K562 (cell line): ENCODE measurements around the gene MATN1. TPM values are rescaled to one million over a fixed set of nuclear protein-coding genes. Genes with fewer than 3 reads are reported as not detected.

ENCODE experiments used
- BRD4 ChIP-seq: fragments of 200-600 bp; sonication (generic); IDR thresholded peaks from 2 replicates; pipeline ENCODE4 v1.6.1; 2017; ENCODE audit warnings: inconsistent platforms
- ELK3 ChIP-seq: fragments of 450-650 bp; formaldehyde crosslinking; IDR thresholded peaks from 2 replicates; pipeline ENCODE4 v1.4.0; 2020; ENCODE audit warnings: mild to moderate bottlenecking
- EZH2 ChIP-seq: IDR thresholded peaks from 2 replicates; pipeline ENCODE4 v1.6.1; 2012; ENCODE audit warnings: low read depth, mild to moderate bottlenecking, inconsistent platforms, low read length, borderline replicate concordance
- FOS ChIP-seq: IDR thresholded peaks from 3 replicates; pipeline ENCODE4 v1.6.1; 2011; ENCODE audit not compliant: insufficient read length; ENCODE audit errors: extremely low read depth
- GATA2 ChIP-seq: sonication (generic); formaldehyde crosslinking; IDR thresholded peaks from 2 replicates; pipeline ENCODE4 v1.4.0; 2020; ENCODE audit warnings: mild to moderate bottlenecking, missing genetic modification reagents
- GATAD2B ChIP-seq: fragments of 450-650 bp; IDR thresholded peaks from 2 replicates; pipeline ENCODE4 v1.6.1; 2017; ENCODE audit warnings: mild to moderate bottlenecking, borderline replicate concordance
- HNRNPK ChIP-seq: fragments of 200-400 bp; formaldehyde crosslinking; IDR thresholded peaks from one replicate; pipeline ENCODE4 v1.6.1; 2018; ENCODE audit warnings: mild to moderate bottlenecking, low read depth, low read length; ENCODE audit not compliant: poor library complexity, severe bottlenecking
- KAT7 ChIP-seq: sonication (generic); formaldehyde crosslinking; IDR thresholded peaks from 2 replicates; pipeline ENCODE4 v1.8.0; 2022; ENCODE audit warnings: missing genetic modification reagents, mild to moderate bottlenecking, borderline replicate concordance
- MAZ ChIP-seq, 2 experiments: fragments of 450-650 bp in 1 of 2; sonication (generic) in 1 of 2; formaldehyde crosslinking; IDR thresholded peaks in 1 of 2; conservative IDR thresholded peaks in 1 of 2; 2 replicates each; pipeline versions ENCODE4 v1.4.0 to v1.5.0; 2020; ENCODE audit warnings: mild to moderate bottlenecking in 1 of 2, missing genetic modification reagents in 1 of 2
- MCM3 ChIP-seq: fragments of 450-650 bp; IDR thresholded peaks from 2 replicates; pipeline ENCODE4 v1.6.1; 2016
- NCOA4 ChIP-seq: fragments of 450-650 bp; IDR thresholded peaks from 2 replicates; pipeline ENCODE4 v1.6.1; 2018; ENCODE audit warnings: mild to moderate bottlenecking; ENCODE audit not compliant: partially characterized antibody
- NFXL1 ChIP-seq: fragments of 450-650 bp; formaldehyde crosslinking; IDR thresholded peaks from 2 replicates; pipeline ENCODE4 v1.4.0; 2021; ENCODE audit warnings: mild to moderate bottlenecking
- PHB ChIP-seq: fragments of 250-450 bp; sonication (Bioruptor Pico); IDR thresholded peaks from 2 replicates; pipeline ENCODE4 v1.5.0; 2021
- PHB2 ChIP-seq: fragments of 450-650 bp; IDR thresholded peaks from 2 replicates; pipeline ENCODE4 v1.6.1; 2017; ENCODE audit warnings: low read depth
- PTTG1 ChIP-seq: fragments of 450-650 bp; IDR thresholded peaks from 2 replicates; pipeline ENCODE4 v1.6.1; 2016; ENCODE audit warnings: low read depth, mild to moderate bottlenecking, missing genetic modification characterization, missing compliant biosample characterization
- YY1 ChIP-seq, 3 experiments: IDR thresholded peaks; 2 replicates each; pipeline ENCODE4 v1.6.1; 2011; ENCODE audit warnings: low read length in 2 of 3, mild to moderate bottlenecking in 2 of 3, moderate library complexity in 2 of 3, borderline replicate concordance in 1 of 3, control low read depth in 1 of 3, low read depth in 1 of 3; ENCODE audit not compliant: insufficient read depth in 3 of 3, insufficient replicate concordance in 2 of 3, control insufficient read depth in 1 of 3, insufficient read length in 1 of 3; ENCODE audit errors: extremely low read depth in 1 of 3
- ZBTB26 ChIP-seq: fragments of 450-650 bp; formaldehyde crosslinking; IDR thresholded peaks from 2 replicates; pipeline ENCODE4 v1.4.0; 2022; ENCODE audit warnings: missing genetic modification characterization
- ZEB2 ChIP-seq: fragments of 450-650 bp; IDR thresholded peaks from 2 replicates; pipeline ENCODE4 v1.6.1; 2016
- ZFP36 ChIP-seq: fragments of 150-350 bp; IDR thresholded peaks from 2 replicates; pipeline ENCODE4 v1.6.1; 2018; ENCODE audit warnings: low read length, low read depth; ENCODE audit not compliant: partially characterized antibody
- ZKSCAN8 ChIP-seq: fragments of 200-800 bp; sonication (Bioruptor generic); IDR thresholded peaks from 2 replicates; pipeline ENCODE4 v1.6.1; 2016; ENCODE audit warnings: missing genetic modification characterization, missing compliant biosample characterization
- ZNF263 ChIP-seq: sonication (generic); formaldehyde crosslinking; IDR thresholded peaks from 2 replicates; pipeline ENCODE4 v1.8.0; 2022; ENCODE audit warnings: mild to moderate bottlenecking, missing genetic modification reagents, borderline replicate concordance
- ZNF384 ChIP-seq: IDR thresholded peaks from 2 replicates; pipeline ENCODE4 v1.6.1; 2012; ENCODE audit warnings: low read depth, low read length, improper control_type of control experiment
- ZNF589 ChIP-seq: fragments of 200-800 bp; sonication (Bioruptor generic); IDR thresholded peaks from 2 replicates; pipeline ENCODE4 v1.6.1; 2016; ENCODE audit warnings: low read depth, missing genetic modification characterization, missing compliant biosample characterization
- ZNF717 ChIP-seq: fragments of 250-450 bp; sonication (Bioruptor Pico); IDR thresholded peaks from 2 replicates; pipeline ENCODE4 v1.5.0; 2021
- ZSCAN29 ChIP-seq: fragments of 450-650 bp; IDR thresholded peaks from 2 replicates; pipeline ENCODE4 v1.6.1; 2017
- polyA plus RNA-seq, 8 experiments: library from polyadenylated mRNA; depleted of rRNA in 4 of 8; stranded (reverse) in 5 of 8; unstranded in 3 of 8; fragments of >200 nt; fragmentation: Nextera tagmentation in 2 of 8; fragmentation: Illumina TruSeq in 1 of 8; extraction: Ambion mirVana in 2 of 8; extraction: Trizol in 1 of 8; gene quantifications; 2 replicates each; pipeline versions ENCODE4 v1.2.1 to v1.2.3, GENCODE V29; 2011 to 2014; ENCODE audit warnings: inconsistent platforms in 1 of 8, missing spikeins in 1 of 8
- total RNA-seq, 7 experiments: library from RNA; depleted of rRNA in 6 of 7; stranded (reverse); fragments of >200 nt in 6 of 7; fragmentation: Illumina TruSeq in 2 of 7; extraction: Trizol in 2 of 7; gene quantifications; 2 replicates each; pipeline versions ENCODE4 v1.2.1 to v1.2.3, GENCODE V29; 2011 to 2021; ENCODE audit warnings: low replicate concordance in 1 of 7
- TF ChIP-seq, protein P1 (sequence below): sonication (generic); formaldehyde crosslinking; IDR thresholded peaks from 2 replicates; pipeline ENCODE4 v1.8.0; 2022; ENCODE audit warnings: mild to moderate bottlenecking, missing genetic modification reagents

Gene MATN1
- total and polyA plus RNA-seq, 9 of the 15 experiments (the other 6 are each of a cell fraction or from before 2014, with no cell fraction given): 0.10 to 2.3 (median 1.2) TPM

DNA sequence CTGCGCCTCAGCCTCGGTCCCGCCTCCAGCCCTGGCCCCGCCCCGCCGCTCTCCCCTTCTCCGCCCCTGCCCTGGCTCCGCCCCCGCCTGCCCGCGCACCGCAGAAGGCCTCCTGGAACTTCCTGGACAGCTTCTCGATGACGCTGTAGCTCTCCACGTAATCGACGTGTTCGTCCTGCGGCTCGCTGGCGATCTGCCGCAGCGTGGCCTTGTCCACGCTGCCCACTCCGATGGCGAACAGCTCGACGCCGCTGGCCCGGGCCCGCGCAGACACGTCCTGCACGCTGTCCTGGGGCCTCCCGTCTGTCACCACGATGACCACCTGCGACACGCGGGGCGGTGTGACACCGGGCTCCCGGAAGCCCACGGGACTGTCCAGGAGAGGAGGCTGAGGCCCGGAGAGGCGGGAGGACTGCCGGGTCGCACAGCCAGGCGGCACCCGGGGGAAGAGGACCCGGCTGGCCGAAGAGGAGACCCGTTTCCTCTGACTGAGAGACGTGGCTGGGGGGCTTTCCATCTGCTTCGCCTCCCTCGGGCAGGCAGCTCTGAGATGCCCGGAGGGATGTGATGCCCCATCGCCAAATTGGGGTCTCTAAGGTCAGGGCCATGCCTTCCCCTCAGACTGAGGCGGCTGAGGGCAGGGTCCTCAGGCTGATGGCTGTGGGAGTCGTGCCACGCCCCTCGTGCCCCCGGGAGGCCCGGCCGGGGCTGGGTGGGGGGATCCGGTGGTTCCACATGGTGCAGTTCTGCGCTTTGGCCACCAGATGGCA is 4.6 kb downstream of the MATN1 start (continued):
- TF ChIP-seq, protein P1, sequence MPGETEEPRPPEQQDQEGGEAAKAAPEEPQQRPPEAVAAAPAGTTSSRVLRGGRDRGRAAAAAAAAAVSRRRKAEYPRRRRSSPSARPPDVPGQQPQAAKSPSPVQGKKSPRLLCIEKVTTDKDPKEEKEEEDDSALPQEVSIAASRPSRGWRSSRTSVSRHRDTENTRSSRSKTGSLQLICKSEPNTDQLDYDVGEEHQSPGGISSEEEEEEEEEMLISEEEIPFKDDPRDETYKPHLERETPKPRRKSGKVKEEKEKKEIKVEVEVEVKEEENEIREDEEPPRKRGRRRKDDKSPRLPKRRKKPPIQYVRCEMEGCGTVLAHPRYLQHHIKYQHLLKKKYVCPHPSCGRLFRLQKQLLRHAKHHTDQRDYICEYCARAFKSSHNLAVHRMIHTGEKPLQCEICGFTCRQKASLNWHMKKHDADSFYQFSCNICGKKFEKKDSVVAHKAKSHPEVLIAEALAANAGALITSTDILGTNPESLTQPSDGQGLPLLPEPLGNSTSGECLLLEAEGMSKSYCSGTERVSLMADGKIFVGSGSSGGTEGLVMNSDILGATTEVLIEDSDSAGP: no peak; the same call in 1 of the 2 replicates
- 0 out of 2 replicates have a peak, but pooled peaks have one; percentile 11 for TF ChIP-seq PHB (CRISPR knock-in tag)
- TF ChIP-seq EZH2: no peak
- peak; percentile 96 for TF ChIP-seq ZNF589 (CRISPR knock-in tag)
- TF ChIP-seq ZEB2: no peak
- TF ChIP-seq PHB2: no peak
- TF ChIP-seq ELK3 (CRISPR knock-in tag): peak; percentile 29; the same call in 1 of the 2 replicates
- TF ChIP-seq GATA2 (CRISPR knock-in tag): no peak
- 0 out of 2 replicates have a peak, but pooled peaks have one; percentile 36 for TF ChIP-seq ZBTB26 (CRISPR knock-in tag)
- no peak for TF ChIP-seq ZNF717 (CRISPR knock-in tag)
- peak; percentile 81 for TF ChIP-seq ZNF263 (CRISPR knock-in tag)
- TF ChIP-seq ZNF384: no peak
- TF ChIP-seq ZKSCAN8 (CRISPR knock-in tag): no peak
- TF ChIP-seq MAZ (CRISPR knock-in tag; conservative IDR thresholded peaks at IDR 0.05 in 1 of 2, IDR thresholded peaks at IDR 0.05 in 1 of 2): peak; percentile 69 to 87; a peak in 3 of 4 replicates
- TF ChIP-seq PTTG1 (tag): no peak
- no peak for TF ChIP-seq NFXL1
- TF ChIP-seq MCM3: no peak
- no peak for TF ChIP-seq ZFP36
- no peak for TF ChIP-seq HNRNPK
- TF ChIP-seq FOS: no peak
- no peak for TF ChIP-seq NCOA4
- TF ChIP-seq BRD4: peak; percentile 98
- peak; percentile 93 for TF ChIP-seq GATAD2B
- TF ChIP-seq YY1 (IDR thresholded peaks at IDR 0.05; ENCODE audit: borderline replicate concordance in 1 of 3, control insufficient read depth in 1 of 3, extremely low read depth in 1 of 3, insufficient read depth in 3 of 3, insufficient read length in 1 of 3, insufficient replicate concordance in 2 of 3, low read depth in 1 of 3, low read length in 2 of 3): peak in 2 of 3 experiments; percentile 59 to 61
- peak; percentile 49; the same call in 1 of the 2 replicates for TF ChIP-seq ZSCAN29
- peak; percentile 95; the same call in 1 of the 2 replicates for TF ChIP-seq KAT7 (CRISPR knock-in tag)
